Rectal smooth muscle tissue (tissue), 1 donor: ENCODE results near the gene FTO.
A peak's percentile ranks its signal among the peaks of the same experiment; 100 is the strongest.
"Not testable (repeated sequence)": the region's sequence is repeated elsewhere in the genome, so short reads cannot be mapped to it uniquely, and the experiment has no call there.

Source experiments
- H3K27ac ChIP-seq: one replicate; pipeline ENCODE4 v1.7.0; 2013; ENCODE audit warnings: low read depth, low read length, inconsistent platforms
- H3K27me3 ChIP-seq: one replicate; pipeline ENCODE4 v1.7.0; 2013; ENCODE audit warnings: low read length; ENCODE audit not compliant: control insufficient read depth, insufficient read depth
- H3K36me3 ChIP-seq: one replicate; pipeline ENCODE4 v1.7.0; 2013; ENCODE audit warnings: low read length; ENCODE audit not compliant: control insufficient read depth, insufficient read depth
- H3K4me1 ChIP-seq: one replicate; pipeline ENCODE4 v1.7.0; 2013; ENCODE audit warnings: low read length; ENCODE audit not compliant: control insufficient read depth, insufficient read depth
- H3K4me3 ChIP-seq: one replicate; pipeline ENCODE4 v1.7.0; 2013; ENCODE audit warnings: low read length
- H3K9ac ChIP-seq: one replicate; pipeline ENCODE4 v1.7.0; 2013; ENCODE audit warnings: low read length

The FTO gene

DNA sequence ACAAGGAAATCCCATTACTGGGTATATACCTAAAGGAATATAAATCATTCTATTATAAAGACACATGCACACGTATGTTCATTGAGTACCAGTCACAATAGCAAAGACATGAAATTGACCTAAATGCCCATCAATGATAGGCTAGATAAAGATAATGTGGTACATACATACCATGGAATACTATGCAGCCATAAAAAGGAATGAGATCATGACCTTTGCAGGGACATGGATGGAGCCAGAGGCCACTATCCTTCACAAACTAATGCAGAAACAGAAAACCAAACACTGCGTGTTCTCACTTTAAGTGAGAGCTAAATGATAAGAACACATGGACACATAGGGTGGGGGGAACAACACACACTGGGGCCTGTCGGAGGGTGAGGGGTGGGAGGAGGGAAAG is 18.6 kb upstream of the FTO start:
- not testable (repeated sequence) for H3K4me1 ChIP-seq, H3K4me3 ChIP-seq, H3K27ac ChIP-seq, H3K27me3 ChIP-seq, H3K9ac ChIP-seq, H3K36me3 ChIP-seq

DNA sequence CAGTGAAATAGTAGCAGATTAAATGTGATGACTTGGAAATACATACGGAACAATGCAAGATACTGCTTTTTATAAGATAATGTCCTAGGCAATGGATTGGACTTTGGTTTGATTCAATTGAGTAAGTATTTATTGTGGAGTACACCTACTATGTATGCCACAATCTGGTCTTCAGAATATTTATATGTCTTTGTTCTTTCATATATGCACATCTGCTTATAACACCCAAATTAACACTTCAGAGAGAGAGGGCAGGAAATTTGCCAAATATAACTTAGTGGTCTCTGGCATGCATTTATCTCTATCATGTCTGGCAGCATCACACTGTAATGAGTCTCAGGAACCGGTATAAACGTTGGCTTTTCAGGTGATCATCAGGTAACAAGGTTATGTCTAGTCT is 17.2 kb upstream of the FTO start:
- Histone ChIP-seq H3K36me3 (no peaks in the 10 kb centered on the region), H3K27ac (no peak overlapping the region), H3K4me1 (no peaks in the 10 kb centered on the region), H3K4me3 (no peak overlapping the region), H3K27me3 (no peaks in the 10 kb centered on the region), H3K9ac (no peak overlapping the region)

DNA sequence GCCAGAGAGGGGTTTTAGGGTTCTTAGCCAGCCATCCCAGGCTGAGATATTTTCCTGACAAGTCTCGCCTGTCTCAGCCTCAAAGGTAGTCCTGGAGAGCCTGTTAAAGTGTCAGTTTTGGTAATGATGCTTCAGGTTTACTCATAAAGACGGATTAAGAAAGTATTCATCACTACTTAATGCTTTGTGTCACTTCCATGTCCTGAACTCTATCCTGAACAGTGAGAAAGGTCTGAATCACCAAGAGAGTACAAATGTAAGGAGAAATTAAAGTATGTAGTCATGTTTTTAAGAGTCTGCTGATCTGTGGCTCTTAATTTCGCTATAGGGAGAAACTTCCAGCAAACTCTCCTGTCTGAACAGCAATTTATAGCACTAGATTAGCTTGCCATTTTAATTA is 14.3 kb upstream of the FTO start:
- Histone ChIP-seq H3K27me3 (no peaks in the 10 kb centered on the region), H3K9ac (no peak overlapping the region), H3K4me3 (no peak overlapping the region), H3K27ac (no peak overlapping the region), H3K4me1 (no peaks in the 10 kb centered on the region), H3K36me3 (no peaks in the 10 kb centered on the region)

DNA sequence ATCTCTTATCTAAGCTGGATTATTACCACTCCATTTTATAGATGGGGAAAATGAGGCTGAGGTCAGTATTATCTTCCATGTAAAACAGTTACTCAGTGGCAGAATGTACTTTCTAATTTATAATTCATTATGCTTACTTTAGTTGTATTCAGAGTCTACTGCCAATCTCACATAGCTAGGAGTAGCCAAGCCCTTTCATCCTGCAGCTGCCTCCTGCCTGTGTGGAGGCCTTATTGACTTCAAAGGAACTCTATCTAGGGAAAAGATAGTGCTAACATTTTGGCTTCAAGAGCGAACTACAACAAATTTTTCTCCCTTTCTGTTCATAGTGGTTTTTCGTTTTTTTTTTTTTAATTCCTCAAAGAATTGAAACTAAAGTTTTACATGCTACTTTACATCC is 13.2 kb upstream of the FTO start:
- no peaks in the 10 kb centered on the region for H3K36me3 ChIP-seq
- H3K27me3 ChIP-seq: no peaks in the 10 kb centered on the region
- no peak overlapping the region for H3K4me3 ChIP-seq
- H3K4me1 ChIP-seq: no peaks in the 10 kb centered on the region
- H3K9ac ChIP-seq: no peak overlapping the region
- no peak overlapping the region for H3K27ac ChIP-seq

DNA sequence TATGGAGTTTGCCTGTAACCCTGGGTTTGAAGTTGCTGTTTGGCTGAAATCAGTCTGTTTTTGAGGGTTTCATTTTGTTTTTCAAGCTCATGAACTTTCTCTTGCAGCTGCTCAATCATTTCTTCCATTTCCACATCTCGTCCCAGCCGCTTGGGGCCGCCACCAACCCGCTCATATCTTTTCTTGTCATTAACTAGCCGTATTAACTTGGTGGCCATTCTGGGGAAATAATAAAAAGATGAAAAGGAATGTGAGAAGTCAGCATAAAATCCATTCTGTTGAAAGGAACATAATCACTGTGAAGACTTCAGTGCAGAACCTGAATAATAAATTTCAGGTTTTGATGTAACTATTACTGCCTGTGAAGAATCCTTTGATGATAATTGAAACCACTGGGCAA is 11.8 kb upstream of the FTO start:
- Histone ChIP-seq H3K27ac (no peak overlapping the region), H3K9ac (no peak overlapping the region), H3K4me1 (no peaks in the 10 kb centered on the region), H3K27me3 (no peaks in the 10 kb centered on the region), H3K4me3 (no peak overlapping the region), H3K36me3 (no peaks in the 10 kb centered on the region)

DNA sequence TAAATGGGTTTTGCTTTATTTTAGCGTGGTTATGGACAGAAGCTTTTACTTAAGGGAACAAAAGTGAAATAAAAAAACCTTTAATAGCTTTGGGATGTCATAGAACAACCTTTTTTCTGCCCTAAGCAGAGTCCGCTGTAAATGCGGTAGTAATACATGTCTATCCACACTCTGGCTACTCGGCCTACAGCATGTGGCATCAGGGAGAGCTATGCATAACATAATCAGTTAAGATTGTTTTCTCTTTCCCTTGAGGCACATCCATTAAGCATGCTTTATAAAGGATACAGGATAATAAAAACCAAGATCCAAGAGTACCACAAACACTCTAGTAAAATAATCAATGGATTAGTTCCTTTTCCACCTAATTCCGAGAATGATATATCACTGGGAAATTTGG is 10.6 kb upstream of the FTO start:
- no peak overlapping the region for H3K9ac ChIP-seq
- no peaks in the 10 kb centered on the region for H3K36me3 ChIP-seq
- no peak overlapping the region for H3K27ac ChIP-seq
- H3K27me3 ChIP-seq: no peaks in the 10 kb centered on the region
- no peak overlapping the region for H3K4me3 ChIP-seq
- no peaks in the 10 kb centered on the region for H3K4me1 ChIP-seq

DNA sequence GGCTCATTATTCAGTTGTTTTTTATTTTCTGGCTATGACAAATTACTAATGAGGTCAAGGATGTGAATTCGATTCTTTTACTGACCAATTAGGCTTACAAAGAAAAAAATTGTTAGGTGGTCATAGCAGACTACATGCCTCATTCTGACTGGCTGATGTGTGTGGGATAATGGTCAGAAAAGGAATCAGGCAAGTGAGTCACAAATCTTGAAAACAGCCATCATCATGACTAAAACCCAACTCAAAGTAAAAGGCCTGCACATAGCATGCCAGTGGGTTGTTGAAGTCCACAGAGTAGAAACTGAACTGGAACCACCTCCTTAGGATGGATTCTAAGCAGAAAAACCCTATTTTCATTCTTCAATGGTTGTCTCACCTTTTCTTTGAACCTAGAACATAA is 8.9 kb upstream of the FTO start:
- no peak overlapping the region for H3K9ac ChIP-seq
- no peaks in the 10 kb centered on the region for H3K36me3 ChIP-seq
- H3K4me1 ChIP-seq: no peaks in the 10 kb centered on the region
- H3K4me3 ChIP-seq: no peak overlapping the region
- H3K27ac ChIP-seq: no peak overlapping the region
- H3K27me3 ChIP-seq: no peaks in the 10 kb centered on the region

DNA sequence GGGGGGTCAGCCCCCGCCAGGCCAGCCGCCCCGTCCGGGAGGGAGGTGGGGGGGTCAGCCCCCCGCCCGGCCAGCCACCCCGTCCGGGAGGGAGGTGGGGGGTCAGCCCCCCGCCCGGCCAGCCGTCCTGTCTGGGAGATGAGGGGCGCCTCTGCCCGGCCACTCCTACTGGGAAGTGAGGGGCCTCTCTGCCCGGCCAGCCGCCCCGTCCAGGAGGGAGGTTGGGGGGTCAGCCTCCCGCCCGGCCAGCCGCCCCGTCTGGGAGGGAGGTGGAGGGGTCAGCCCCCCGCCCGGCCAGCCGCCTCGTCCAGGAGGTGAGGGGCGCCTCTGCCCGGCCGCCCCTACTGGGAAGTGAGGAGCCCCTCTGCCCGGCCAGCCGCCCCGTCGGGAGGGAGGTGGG is 5.7 kb upstream of the FTO start:
- not testable (repeated sequence) for H3K9ac ChIP-seq, H3K27me3 ChIP-seq, H3K36me3 ChIP-seq, H3K4me3 ChIP-seq, H3K4me1 ChIP-seq, H3K27ac ChIP-seq

DNA sequence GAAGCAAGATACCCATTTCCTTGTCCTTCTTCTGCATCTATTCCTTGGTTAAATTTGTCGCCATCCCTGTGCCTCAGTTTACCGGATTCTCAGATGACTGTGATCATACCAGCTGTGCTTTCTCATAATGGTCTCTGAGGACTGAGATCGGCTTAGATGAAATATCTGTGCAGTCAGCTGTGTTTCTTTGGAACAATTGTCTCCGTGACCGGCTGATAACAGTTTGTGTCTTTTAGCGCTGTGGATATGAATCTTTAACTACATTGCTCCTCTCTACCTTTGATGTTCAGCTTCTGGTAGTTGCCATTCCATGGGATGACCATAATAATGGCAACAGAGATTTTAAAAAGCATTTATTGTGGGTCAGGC is 473 bp downstream of the FTO start:
- Histone ChIP-seq H3K4me1 (no peaks in the 10 kb centered on the region), H3K36me3 (no peaks in the 10 kb centered on the region), H3K4me3 (peak overlapping the region; percentile 91), H3K9ac (peak overlapping the region; percentile 47), H3K27me3 (no peaks in the 10 kb centered on the region), H3K27ac (no peak overlapping the region)

DNA sequence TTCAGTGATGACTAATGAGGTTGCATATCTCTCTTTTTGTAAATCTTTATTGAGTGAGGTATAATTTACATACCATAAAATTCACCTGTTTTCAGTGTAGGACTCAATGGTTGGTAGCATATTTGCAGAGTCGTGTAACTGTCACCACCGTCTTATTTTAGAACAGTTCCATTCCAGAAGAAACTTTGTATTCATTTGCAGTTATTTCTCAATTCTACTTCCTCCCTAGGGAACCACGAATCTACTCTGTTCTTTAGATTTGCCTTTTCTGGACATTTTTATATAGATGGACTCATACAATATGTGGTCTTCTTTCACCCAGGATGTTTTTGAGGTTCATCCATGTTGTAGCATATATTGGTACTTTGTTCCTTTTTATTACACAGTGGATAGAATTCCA is 3.7 kb downstream of the FTO start:
- no peak overlapping the region for H3K27ac ChIP-seq
- peaks cover 3% of the 10 kb centered on the region for H3K4me1 ChIP-seq
- no peak overlapping the region for H3K4me3 ChIP-seq
- no peak overlapping the region for H3K9ac ChIP-seq
- no peaks in the 10 kb centered on the region for H3K36me3 ChIP-seq
- no peaks in the 10 kb centered on the region for H3K27me3 ChIP-seq

DNA sequence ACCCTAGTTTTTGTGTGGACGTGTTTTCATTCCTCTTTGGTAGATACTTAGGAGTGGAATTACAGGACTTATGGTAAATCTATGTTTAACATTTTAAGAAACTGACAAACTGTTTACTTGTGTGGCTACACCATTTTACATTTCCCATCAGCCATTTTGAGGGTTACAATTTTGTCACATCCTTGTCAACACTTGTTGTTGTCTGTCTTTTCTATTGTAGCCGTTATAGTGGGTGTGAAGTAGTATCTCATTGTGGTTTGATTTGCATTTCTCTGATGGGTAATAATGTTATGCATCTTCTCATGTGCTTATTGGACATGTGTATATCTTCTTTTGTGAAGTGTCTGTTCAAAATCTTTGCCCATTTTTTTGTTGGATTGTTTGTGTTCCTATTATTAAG is 4.5 kb downstream of the FTO start:
- Histone ChIP-seq H3K4me3 (no peak overlapping the region), H3K9ac (no peak overlapping the region), H3K27me3 (no peaks in the 10 kb centered on the region), H3K4me1 (peaks cover 4% of the 10 kb centered on the region), H3K36me3 (no peaks in the 10 kb centered on the region), H3K27ac (no peak overlapping the region)

DNA sequence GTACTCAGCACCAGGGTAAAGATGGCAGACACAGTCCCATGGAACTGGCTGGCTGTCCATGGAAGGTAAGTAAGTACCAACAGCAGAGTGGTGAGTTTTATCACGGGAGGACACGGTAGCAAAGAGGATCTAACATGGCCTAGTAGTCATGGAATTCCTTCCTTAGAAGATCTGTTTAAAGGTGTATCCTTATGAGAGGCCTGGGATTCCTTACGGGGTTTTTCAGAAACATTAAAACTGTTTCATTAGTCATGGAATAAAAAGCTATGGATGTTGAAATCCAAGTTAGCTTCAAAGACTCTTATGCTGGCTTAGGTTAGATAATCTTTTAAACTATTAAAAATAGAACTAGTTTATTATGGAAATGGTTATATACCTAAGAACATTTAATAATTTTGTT is 7.4 kb downstream of the FTO start:
- Histone ChIP-seq H3K27ac (no peak overlapping the region), H3K36me3 (no peaks in the 10 kb centered on the region), H3K4me3 (no peak overlapping the region), H3K27me3 (no peaks in the 10 kb centered on the region), H3K4me1 (peaks cover 15% of the 10 kb centered on the region), H3K9ac (no peak overlapping the region)

DNA sequence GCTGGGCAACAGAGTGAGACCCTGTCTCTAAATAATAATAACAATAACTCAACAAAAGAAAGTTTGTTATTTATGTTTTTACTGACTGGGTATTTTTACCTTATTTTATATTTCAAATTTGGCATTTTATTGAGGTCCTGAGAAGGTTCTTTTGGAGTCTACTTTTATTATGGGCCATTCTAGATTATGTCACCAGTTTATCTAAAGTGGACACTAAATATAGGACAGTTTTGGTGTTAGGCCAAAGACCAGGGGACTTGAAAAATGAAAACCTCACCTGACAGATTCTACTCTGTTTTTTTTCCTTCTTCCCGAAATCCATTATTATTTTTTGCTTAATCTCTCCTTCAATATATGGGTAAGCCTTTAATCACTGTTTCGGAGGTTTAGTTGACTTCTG is 8.1 kb downstream of the FTO start:
- Histone ChIP-seq H3K27me3 (no peaks in the 10 kb centered on the region), H3K4me1 (peaks cover 15% of the 10 kb centered on the region), H3K9ac (no peak overlapping the region), H3K4me3 (no peak overlapping the region), H3K27ac (no peak overlapping the region), H3K36me3 (no peaks in the 10 kb centered on the region)
